Smooth muscle cell (in vitro differentiated cells): ENCODE results near the gene SPINT1. TPM values are rescaled to one million over a fixed set of nuclear protein-coding genes. Genes with fewer than 3 reads are reported as not detected.

Experiments
- DNase-seq: peaks from one replicate; lab custom pipeline; 2025; ENCODE audit not compliant: unreplicated experiment; lab: John Stamatoyannopoulos, UW
- H2AFZ ChIP-seq: fragments of 200-600 bp; sonication (generic); 2 replicates; pipeline ENCODE4 v1.6.0; 2016; ENCODE audit warnings: antibody characterized with exemption, low read depth, mild to moderate bottlenecking
- H3F3A ChIP-seq: fragments of 200-600 bp; sonication (generic); 2 replicates; pipeline ENCODE4 v1.6.0; 2017; ENCODE audit warnings: antibody characterized with exemption, low read depth
- H3K27ac ChIP-seq: fragments of 200-600 bp; sonication (generic); 2 replicates; pipeline ENCODE4 v1.5.1; 2016; ENCODE audit warnings: low read depth, mild to moderate bottlenecking
- H3K27me3 ChIP-seq: fragments of 200-600 bp; sonication (generic); 2 replicates; pipeline ENCODE4 v1.6.1; 2016; ENCODE audit warnings: low read depth, mild to moderate bottlenecking
- H3K36me3 ChIP-seq: fragments of 200-600 bp; sonication (generic); 2 replicates; pipeline ENCODE4 v1.5.1; 2016; ENCODE audit warnings: low read depth
- H3K4me1 ChIP-seq: fragments of 200-600 bp; sonication (generic); 2 replicates; pipeline ENCODE4 v1.5.1; 2016; ENCODE audit warnings: low read depth
- H3K4me2 ChIP-seq: fragments of 200-600 bp; sonication (generic); 2 replicates; pipeline ENCODE4 v1.6.0; 2016; ENCODE audit warnings: mild to moderate bottlenecking
- H3K4me3 ChIP-seq: fragments of 200-600 bp; sonication (generic); 2 replicates; pipeline ENCODE4 v1.5.1; 2016; ENCODE audit warnings: mild to moderate bottlenecking
- H3K79me2 ChIP-seq: fragments of 200-600 bp; sonication (generic); 2 replicates; pipeline ENCODE4 v1.6.0; 2016; ENCODE audit warnings: low read depth, mild to moderate bottlenecking
- H3K9ac ChIP-seq: fragments of 200-600 bp; sonication (generic); 2 replicates; pipeline ENCODE4 v1.6.0; 2016; ENCODE audit warnings: low read depth
- H3K9me3 ChIP-seq: fragments of 200-600 bp; sonication (generic); replicated peaks from 2 replicates; pipeline ENCODE4 v1.5.1; 2016; ENCODE audit warnings: low read depth
- H4K20me1 ChIP-seq: fragments of 200-600 bp; sonication (generic); 2 replicates; pipeline ENCODE4 v1.6.0; 2016; ENCODE audit warnings: low read depth
- WGBS: methylation state at CpG from one replicate; pipeline ENCODE4 v1.1.7; 2016; ENCODE audit warnings: low lambda C conversion rate; 5-methylcytosine and 5-hydroxymethylcytosine counted together
- polyA plus RNA-seq: library from polyadenylated mRNA; unstranded; fragments of >200 nt; fragmentation: Nextera tagmentation; extraction: Ambion mirVana; gene quantifications from 2 replicates; pipeline ENCODE4 v1.2.1, GENCODE V29; 2016
- total RNA-seq: library from RNA; depleted of rRNA; stranded (reverse); fragments of >200 nt; gene quantifications from 2 replicates; pipeline ENCODE4 v1.2.3, GENCODE V29; 2014
- TF ChIP-seq, protein P1 (sequence below): fragments of 200-600 bp; sonication (generic); IDR thresholded peaks from 2 replicates; pipeline ENCODE4 v1.5.1; 2017; ENCODE audit warnings: borderline replicate concordance, mild to moderate bottlenecking, antibody characterized with exemption; ENCODE audit not compliant: insufficient read depth, poor library complexity, severe bottlenecking

SPINT1 gene
- total and polyA plus RNA-seq, 2 experiments from 2014 or later: 50.2 to 76.5 TPM

DNA sequence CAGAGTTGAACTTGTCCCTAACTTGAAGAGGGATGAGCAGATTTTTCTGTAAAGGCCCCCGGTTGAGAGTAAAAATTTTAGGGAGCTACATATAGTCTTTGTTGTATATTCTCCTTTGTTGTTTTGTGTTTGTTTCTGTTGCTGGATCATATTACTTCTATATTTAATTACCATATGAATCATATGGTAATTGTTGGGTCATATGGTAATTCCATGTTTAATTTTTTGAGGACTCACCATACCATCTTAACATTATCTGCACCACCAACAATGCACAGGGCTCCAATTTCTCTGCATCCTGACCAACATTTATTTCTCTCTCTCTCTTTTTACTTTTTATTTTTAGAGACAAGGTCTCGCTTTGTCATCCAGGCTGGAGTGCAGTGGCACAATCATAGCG is 44.3 kb upstream of the SPINT1 start:
- 95% methylated on average over 3 of the region's 3 CpGs for WGBS
- H4K20me1 ChIP-seq: peaks cover 58% of the 10 kb centered on the region
- H3K27ac ChIP-seq: peak overlapping the region; percentile 52
- H2AFZ ChIP-seq: no peak overlapping the region
- no peaks in the 10 kb centered on the region for H3K9me3 ChIP-seq
- no peak overlapping the region for H3K4me3 ChIP-seq
- peaks cover 8% of the 10 kb centered on the region for H3F3A ChIP-seq
- H3K36me3 ChIP-seq: no peaks in the 10 kb centered on the region
- peaks cover 3% of the 10 kb centered on the region for H3K4me1 ChIP-seq
- no peak overlapping the region for H3K9ac ChIP-seq
- no peak for DNase-seq
- TF ChIP-seq, protein P1, sequence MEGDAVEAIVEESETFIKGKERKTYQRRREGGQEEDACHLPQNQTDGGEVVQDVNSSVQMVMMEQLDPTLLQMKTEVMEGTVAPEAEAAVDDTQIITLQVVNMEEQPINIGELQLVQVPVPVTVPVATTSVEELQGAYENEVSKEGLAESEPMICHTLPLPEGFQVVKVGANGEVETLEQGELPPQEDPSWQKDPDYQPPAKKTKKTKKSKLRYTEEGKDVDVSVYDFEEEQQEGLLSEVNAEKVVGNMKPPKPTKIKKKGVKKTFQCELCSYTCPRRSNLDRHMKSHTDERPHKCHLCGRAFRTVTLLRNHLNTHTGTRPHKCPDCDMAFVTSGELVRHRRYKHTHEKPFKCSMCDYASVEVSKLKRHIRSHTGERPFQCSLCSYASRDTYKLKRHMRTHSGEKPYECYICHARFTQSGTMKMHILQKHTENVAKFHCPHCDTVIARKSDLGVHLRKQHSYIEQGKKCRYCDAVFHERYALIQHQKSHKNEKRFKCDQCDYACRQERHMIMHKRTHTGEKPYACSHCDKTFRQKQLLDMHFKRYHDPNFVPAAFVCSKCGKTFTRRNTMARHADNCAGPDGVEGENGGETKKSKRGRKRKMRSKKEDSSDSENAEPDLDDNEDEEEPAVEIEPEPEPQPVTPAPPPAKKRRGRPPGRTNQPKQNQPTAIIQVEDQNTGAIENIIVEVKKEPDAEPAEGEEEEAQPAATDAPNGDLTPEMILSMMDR: no peak
- no peak overlapping the region for H3K4me2 ChIP-seq
- H3K27me3 ChIP-seq: no peaks in the 10 kb centered on the region
- H3K79me2 ChIP-seq: peaks cover 22% of the 10 kb centered on the region

DNA sequence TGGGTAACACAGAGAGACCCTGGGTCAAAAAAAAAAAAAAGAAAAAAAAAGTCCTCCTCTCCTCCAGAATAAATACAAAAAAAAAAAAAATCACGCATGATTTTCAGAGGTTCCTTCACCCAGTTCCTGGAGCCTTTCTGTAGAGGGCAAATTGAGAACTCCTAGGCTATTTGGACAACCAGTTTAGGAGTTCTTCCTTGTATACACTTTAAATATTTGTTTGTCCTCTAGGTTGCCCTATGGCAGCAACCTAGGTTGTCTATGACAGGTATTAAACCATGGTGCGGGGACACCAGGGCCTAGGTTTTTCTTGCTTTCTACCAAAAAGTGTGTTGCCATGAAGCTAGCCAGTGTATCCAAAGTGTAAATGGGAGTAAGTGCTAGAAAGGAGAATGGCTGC is 40.8 kb upstream of the SPINT1 start:
- H3K4me1 ChIP-seq: peaks cover 8% of the 10 kb centered on the region
- TF ChIP-seq, protein P1: no peak
- H3K4me2 ChIP-seq: no peak overlapping the region
- DNase-seq: no peak
- no peaks in the 10 kb centered on the region for H3K27me3 ChIP-seq
- no peak overlapping the region for H2AFZ ChIP-seq
- no peaks in the 10 kb centered on the region for H3K9me3 ChIP-seq
- peaks cover 30% of the 10 kb centered on the region for H3K79me2 ChIP-seq
- H3K9ac ChIP-seq: no peak overlapping the region
- WGBS: 96% methylated on average over 2 of the region's 2 CpGs
- no peak overlapping the region for H3K4me3 ChIP-seq
- H3K36me3 ChIP-seq: no peaks in the 10 kb centered on the region
- peaks cover 35% of the 10 kb centered on the region for H4K20me1 ChIP-seq
- H3F3A ChIP-seq: peaks cover 8% of the 10 kb centered on the region
- no peak overlapping the region for H3K27ac ChIP-seq

DNA sequence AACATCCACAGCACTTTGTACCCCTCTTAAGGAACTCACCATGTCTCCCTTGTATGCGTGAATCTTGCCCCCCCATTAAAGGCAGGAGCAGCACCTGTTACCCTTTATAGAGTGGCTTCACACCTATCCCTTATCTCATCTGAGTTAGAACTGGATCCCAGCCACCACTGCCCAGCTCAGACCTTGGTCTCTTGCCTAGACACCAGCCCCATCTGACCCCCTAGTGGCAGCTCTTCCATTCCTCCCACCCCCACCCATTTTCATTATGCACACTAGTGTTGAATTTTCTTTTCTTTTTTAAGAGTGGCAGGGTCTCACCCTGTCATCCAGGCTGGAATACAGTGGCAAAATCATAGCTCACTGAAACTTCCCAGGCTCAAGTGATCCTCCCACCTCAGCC is 40.2 kb upstream of the SPINT1 start:
- no peak overlapping the region for H3K4me2 ChIP-seq
- DNase-seq: no peak
- no peak overlapping the region for H3K9ac ChIP-seq
- peaks cover 6% of the 10 kb centered on the region for H3K4me1 ChIP-seq
- no peaks in the 10 kb centered on the region for H3K9me3 ChIP-seq
- no peaks in the 10 kb centered on the region for H3K27me3 ChIP-seq
- no peak overlapping the region for H3K4me3 ChIP-seq
- no peak overlapping the region for H3K27ac ChIP-seq
- peaks cover 33% of the 10 kb centered on the region for H3K79me2 ChIP-seq
- no peak overlapping the region for H2AFZ ChIP-seq
- H3K36me3 ChIP-seq: no peaks in the 10 kb centered on the region
- peaks cover 8% of the 10 kb centered on the region for H3F3A ChIP-seq
- 100% methylated on average over 1 of the region's 1 CpG for WGBS
- H4K20me1 ChIP-seq: peaks cover 29% of the 10 kb centered on the region
- TF ChIP-seq, protein P1: no peak

DNA sequence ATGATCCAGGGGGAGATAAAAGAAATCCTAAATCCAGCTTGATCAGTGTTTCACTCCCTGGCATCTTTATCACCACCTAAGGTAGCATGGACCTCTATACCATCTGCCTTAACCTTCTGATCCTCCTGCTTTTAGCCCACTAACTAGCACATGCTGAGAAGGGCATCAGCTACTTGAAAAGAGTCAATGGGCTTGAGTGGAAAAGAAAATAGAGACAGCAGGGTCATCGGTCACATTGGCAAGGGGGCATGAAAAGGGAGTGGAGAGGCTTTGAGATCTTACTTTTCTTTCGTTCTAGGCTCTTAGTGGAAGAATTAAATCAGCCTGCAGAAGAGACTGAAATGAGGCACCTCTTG is 37.2 kb upstream of the SPINT1 start:
- no peak for DNase-seq
- H3K79me2 ChIP-seq: peaks cover 33% of the 10 kb centered on the region
- peaks cover 14% of the 10 kb centered on the region for H4K20me1 ChIP-seq
- no peaks in the 10 kb centered on the region for H3F3A ChIP-seq
- no peaks in the 10 kb centered on the region for H3K27me3 ChIP-seq
- no peaks in the 10 kb centered on the region for H3K36me3 ChIP-seq
- H3K4me1 ChIP-seq: peaks cover 6% of the 10 kb centered on the region
- H3K27ac ChIP-seq: peak overlapping the region; percentile 49
- H2AFZ ChIP-seq: peak overlapping the region; percentile 99
- H3K4me2 ChIP-seq: peak overlapping the region; percentile 82
- H3K4me3 ChIP-seq: peak overlapping the region; percentile 88
- WGBS: 0% methylated on average over 2 of the region's 2 CpGs
- TF ChIP-seq, protein P1: no peak
- no peaks in the 10 kb centered on the region for H3K9me3 ChIP-seq
- peak overlapping the region; percentile 73 for H3K9ac ChIP-seq
